ENCODE results near the gene SLC5A6. TPM values are rescaled to one million over a fixed set of nuclear protein-coding genes. Genes with fewer than 3 reads are reported as not detected.

Gene SLC5A6
- total and polyA plus RNA-seq, 2 of the 4 experiments (the other 2 are of a cell fraction), result 28.8 to 34.2 TPM

DNA sequence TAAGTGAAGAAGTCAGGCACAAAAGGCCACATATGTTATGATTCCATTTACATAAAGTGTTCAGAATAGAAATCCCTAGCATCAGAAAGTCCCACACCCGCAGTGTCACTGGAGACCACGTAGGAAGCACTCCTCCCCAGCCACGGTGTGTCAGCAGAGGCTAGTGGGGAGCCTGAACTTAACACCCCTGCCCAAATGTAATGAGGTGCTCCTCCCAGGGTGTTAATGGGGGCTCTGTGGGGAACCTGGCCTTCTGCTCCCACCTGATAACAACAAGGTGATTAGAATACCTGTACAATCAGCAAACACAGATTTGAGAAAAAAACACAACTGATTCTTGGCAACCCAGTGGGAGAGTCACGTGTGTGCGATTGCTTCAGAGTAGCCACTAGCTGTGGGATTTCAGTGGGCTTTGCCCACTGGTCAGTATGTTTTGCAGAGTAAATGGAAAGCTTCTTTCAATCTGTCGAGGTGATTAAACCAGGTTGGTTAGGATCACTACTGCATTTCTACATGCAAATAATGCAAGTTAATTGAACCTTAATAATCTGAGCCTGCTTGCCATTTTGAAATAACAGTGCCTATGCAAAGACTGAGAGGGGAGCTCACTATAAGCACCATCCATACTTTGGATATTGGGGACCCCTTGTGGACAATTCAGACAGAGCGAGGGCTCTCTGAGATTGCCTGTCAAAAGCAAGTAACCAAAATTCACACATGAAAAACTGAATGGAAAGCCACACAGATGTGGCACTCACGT lies 20.8 kb downstream of the SLC5A6 start:
- no peak overlapping the region for H4K5ac ChIP-seq (ENCODE audit: low read depth, low read length)
- in situ Hi-C loops (cut with MboI; ENCODE audit: low sequenced_read_pairs), result no loop called here
- H4K91ac ChIP-seq (ENCODE audit: insufficient read depth, low read depth, low read length), result no peak overlapping the region
- 0% methylated on average over 1 of the region's 8 CpGs; no CpG with 5 or more reads in 1 of the 2 experiments for WGBS, 2 experiments (ENCODE audit: extremely low coverage in 2 of 2, insufficient read length in 1 of 2)
- no peak overlapping the region for H3K18ac ChIP-seq (ENCODE audit: low read depth, low read length)
- H3K4ac ChIP-seq (ENCODE audit: low read depth, low read length), result no peak overlapping the region
- no peak overlapping the region for H3K23ac ChIP-seq (ENCODE audit: low read depth, low read length)
- H3K9ac ChIP-seq (ENCODE audit: low read depth, low read length), result no peak overlapping the region
- no peaks in the 10 kb centered on the region for H3K79me1 ChIP-seq (ENCODE audit: low read depth in 1 of 2, low read length in 2 of 2)
- H2BK20ac ChIP-seq (ENCODE audit: low read depth, low read length), result no peak overlapping the region
- no peak overlapping the region for H2AK9ac ChIP-seq (replicated peaks; ENCODE audit: low read depth, low read length, poor library complexity)
- H4K8ac ChIP-seq (ENCODE audit: low read depth in 2 of 2, low read length in 2 of 2), result no peak overlapping the region
- DNase-seq, result peak; percentile 71
- ChIA-PET POLR2A (ENCODE audit: unreplicated experiment) (no interaction called here), CTCF (interaction anchor here (0.7 to 2.0 kb wide), 5 partner anchors 21 to 93 kb away, joined by 3 to 7 read pairs (median 6); partner anchors contain the start of gene PREB)
- H3K9me3 ChIP-seq (ENCODE audit: control insufficient read depth, insufficient read depth, low read length), result no peaks in the 10 kb centered on the region
- H2AK5ac ChIP-seq (ENCODE audit: low read depth, low read length), result no peak overlapping the region
- H3K27ac ChIP-seq (ENCODE audit: insufficient read depth, low read length), result no peak overlapping the region
- no peaks in the 10 kb centered on the region for H3K36me3 ChIP-seq (ENCODE audit: control insufficient read depth, insufficient read depth, low read length)
- H3K9me1 ChIP-seq (ENCODE audit: insufficient read depth, low read length), result no peaks in the 10 kb centered on the region
- peaks cover 2% of the 10 kb centered on the region; the same call in 1 of the 2 replicates for H3K4me1 ChIP-seq (ENCODE audit: control insufficient read depth, insufficient read depth, low read length)
- no peak overlapping the region for H2BK120ac ChIP-seq (ENCODE audit: low read depth, low read length)
- H4K20me1 ChIP-seq (ENCODE audit: insufficient read depth, low read length), result no peaks in the 10 kb centered on the region
- ATAC-seq (ENCODE audit: low read depth), result peak; percentile 99
- no TSS peak for BruUV-seq (replicated peaks)
- H3K14ac ChIP-seq (replicated peaks; ENCODE audit: low read depth, low read length), result no peak overlapping the region
- intact Hi-C loops (cut with micrococcal nuclease), result loop anchor here (1.0 to 2.0 kb wide), 3 partner anchors 21 to 93 kb away; partner anchors contain the start of gene PREB
- H3K27me3 ChIP-seq (ENCODE audit: control insufficient read depth, insufficient read depth, low read length), result peaks cover 18% of the 10 kb centered on the region
- dilution Hi-C loops (cut with HindIII; ENCODE audit: low sequenced_read_pairs, unreplicated experiment), result no loop called here
- H3K56ac ChIP-seq (ENCODE audit: extremely low read depth, insufficient read depth, low read length), result no peak overlapping the region
- no peak overlapping the region for H2AFZ ChIP-seq (replicated peaks; ENCODE audit: low read length, poor library complexity)
- H3K4me3 ChIP-seq (ENCODE audit: insufficient read depth, low read depth, low read length), result no peak overlapping the region
- H2BK15ac ChIP-seq (ENCODE audit: low read depth, low read length), result no peak overlapping the region
- H3K4me2 ChIP-seq (ENCODE audit: low read depth, low read length), result no peak overlapping the region
- peak; percentile 94 for TF ChIP-seq SMC3 (IDR thresholded peaks at IDR 0.05; ENCODE audit: low read depth, low read length)
- TF ChIP-seq CHD1 (IDR thresholded peaks at IDR 0.05; ENCODE audit: low read depth, low read length), result no peak
- TF ChIP-seq CTCF (conservative IDR thresholded peaks at IDR 0.05; ENCODE audit: low read depth, low read length), result peak; percentile 83
- TF ChIP-seq POLR2A (IDR thresholded peaks at IDR 0.05; ENCODE audit: low read depth, low read length), result no peak
- TF ChIP-seq RFX5 (IDR thresholded peaks at IDR 0.05; ENCODE audit: low read depth, low read length), result no peak
- TF ChIP-seq CEBPB (IDR thresholded peaks at IDR 0.05; ENCODE audit: low read depth, low read length), result peak; percentile 30; the same call in 1 of the 2 replicates
- no peak for TF ChIP-seq MAFK (IDR thresholded peaks at IDR 0.05; ENCODE audit: low read depth, low read length)
- TF ChIP-seq, protein P1, sequence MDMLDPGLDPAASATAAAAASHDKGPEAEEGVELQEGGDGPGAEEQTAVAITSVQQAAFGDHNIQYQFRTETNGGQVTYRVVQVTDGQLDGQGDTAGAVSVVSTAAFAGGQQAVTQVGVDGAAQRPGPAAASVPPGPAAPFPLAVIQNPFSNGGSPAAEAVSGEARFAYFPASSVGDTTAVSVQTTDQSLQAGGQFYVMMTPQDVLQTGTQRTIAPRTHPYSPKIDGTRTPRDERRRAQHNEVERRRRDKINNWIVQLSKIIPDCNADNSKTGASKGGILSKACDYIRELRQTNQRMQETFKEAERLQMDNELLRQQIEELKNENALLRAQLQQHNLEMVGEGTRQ (IDR thresholded peaks at IDR 0.05; ENCODE audit: low read depth, low read length), result no peak
- TF ChIP-seq ELK1 (IDR thresholded peaks at IDR 0.05; ENCODE audit: borderline replicate concordance, low read depth, low read length), result no peak
- no peak for TF ChIP-seq FOS (IDR thresholded peaks at IDR 0.05; ENCODE audit: low read depth, low read length)
- TF ChIP-seq MXI1 (IDR thresholded peaks at IDR 0.05; ENCODE audit: borderline replicate concordance, low read depth, low read length), result no peak
- peak; percentile 84 for TF ChIP-seq RAD21 (IDR thresholded peaks at IDR 0.05; ENCODE audit: low read length)
- no peak overlapping the region for H2BK5ac ChIP-seq (ENCODE audit: low read depth, low read length, poor library complexity, severe bottlenecking)

Data from IMR-90 (cell line).